Hepatocyte (in vitro differentiated cells): ENCODE results near the gene CA12. TPM values are rescaled to one million over a fixed set of nuclear protein-coding genes. Genes with fewer than 3 reads are reported as not detected.

Experiments used
- DNase-seq: peaks from one replicate; pipeline ENCODE4 v3.0.0-alpha.2; 2016; ENCODE audit warnings: low spot score
- H2AFZ ChIP-seq: fragments of 200-600 bp; sonication (generic); 2 replicates; pipeline ENCODE4 v1.6.0; 2016; ENCODE audit warnings: antibody characterized with exemption, mild to moderate bottlenecking
- H3K27ac ChIP-seq: fragments of 200-600 bp; sonication (generic); 2 replicates; pipeline ENCODE4 v1.5.1; 2016; ENCODE audit warnings: mild to moderate bottlenecking
- H3K27me3 ChIP-seq: fragments of 200-600 bp; sonication (generic); 2 replicates; pipeline ENCODE4 v1.6.1; 2016
- H3K36me3 ChIP-seq: fragments of 200-600 bp; sonication (generic); replicated peaks from 2 replicates; pipeline ENCODE4 v1.5.1; 2016; ENCODE audit warnings: low read depth; ENCODE audit not compliant: insufficient read depth
- H3K4me1 ChIP-seq: fragments of 200-600 bp; sonication (generic); 2 replicates; pipeline ENCODE4 v1.5.1; 2016; ENCODE audit warnings: mild to moderate bottlenecking, moderate library complexity; ENCODE audit not compliant: insufficient read depth
- H3K4me2 ChIP-seq: fragments of 200-600 bp; sonication (generic); 2 replicates; pipeline ENCODE4 v1.6.0; 2016
- H3K4me3 ChIP-seq: fragments of 200-600 bp; sonication (generic); 2 replicates; pipeline ENCODE4 v1.5.1; 2016; ENCODE audit warnings: mild to moderate bottlenecking
- H3K79me2 ChIP-seq: fragments of 200-600 bp; sonication (generic); 2 replicates; pipeline ENCODE4 v1.6.0; 2017; ENCODE audit warnings: mild to moderate bottlenecking
- H3K9me2 ChIP-seq: fragments of 200-600 bp; sonication (generic); replicated peaks from 2 replicates; pipeline ENCODE4 v1.6.0; 2017; ENCODE audit warnings: mild to moderate bottlenecking; ENCODE audit not compliant: insufficient read depth
- H3K9me3 ChIP-seq: fragments of 200-600 bp; sonication (generic); 2 replicates; pipeline ENCODE4 v1.5.1; 2016; ENCODE audit warnings: low read depth, mild to moderate bottlenecking
- H4K20me1 ChIP-seq: fragments of 200-600 bp; sonication (generic); 2 replicates; pipeline ENCODE4 v1.6.0; 2016; ENCODE audit warnings: mild to moderate bottlenecking; ENCODE audit not compliant: insufficient read depth, poor library complexity, severe bottlenecking
- EZH2 ChIP-seq: fragments of 200-600 bp; sonication (generic); IDR thresholded peaks from 2 replicates; pipeline ENCODE4 v1.6.1; 2016; ENCODE audit warnings: antibody characterized with exemption, mild to moderate bottlenecking, borderline replicate concordance
- EZH2phosphoT487 ChIP-seq: fragments of 200-600 bp; sonication (generic); IDR thresholded peaks from one replicate; pipeline ENCODE4 v1.6.1; 2018; ENCODE audit warnings: antibody characterized with exemption, mild to moderate bottlenecking, low read depth, moderate library complexity; ENCODE audit not compliant: unreplicated experiment, severe bottlenecking
- WGBS: methylation state at CpG from one replicate; pipeline ENCODE4 v1.1.6; 2016; ENCODE audit warnings: low lambda C conversion rate; ENCODE audit errors: missing lambda C conversion rate; 5-methylcytosine and 5-hydroxymethylcytosine counted together
- polyA plus RNA-seq: library from polyadenylated mRNA; unstranded; fragments of >200 nt; fragmentation: Nextera tagmentation; extraction: Ambion mirVana; gene quantifications from 2 replicates; pipeline ENCODE4 v1.2.1, GENCODE V29; 2016
- total RNA-seq: library from RNA; depleted of rRNA; stranded (reverse); fragments of >200 nt; gene quantifications from 2 replicates; pipeline ENCODE4 v1.2.3, GENCODE V29; 2014
- TF ChIP-seq, protein P1 (sequence below): fragments of 200-600 bp; sonication (generic); IDR thresholded peaks from 2 replicates; pipeline ENCODE4 v1.5.1; 2016; ENCODE audit warnings: antibody characterized with exemption, mild to moderate bottlenecking; ENCODE audit not compliant: poor library complexity

Gene CA12
- total and polyA plus RNA-seq, 2 experiments from 2014 or later = 13.8 to 16.6 TPM

- H3K79me2 ChIP-seq = no peaks in the 10 kb centered on the region
- DNase-seq = no peak
- no peaks in the 10 kb centered on the region for H3K36me3 ChIP-seq
- no peak overlapping the region for H3K4me3 ChIP-seq
- H3K9me3 ChIP-seq = no peaks in the 10 kb centered on the region
- H4K20me1 ChIP-seq = no peaks in the 10 kb centered on the region
- no peaks in the 10 kb centered on the region for H3K9me2 ChIP-seq
- TF ChIP-seq EZH2phosphoT487 (no peak), EZH2 (no peak)
- TF ChIP-seq, protein P1, sequence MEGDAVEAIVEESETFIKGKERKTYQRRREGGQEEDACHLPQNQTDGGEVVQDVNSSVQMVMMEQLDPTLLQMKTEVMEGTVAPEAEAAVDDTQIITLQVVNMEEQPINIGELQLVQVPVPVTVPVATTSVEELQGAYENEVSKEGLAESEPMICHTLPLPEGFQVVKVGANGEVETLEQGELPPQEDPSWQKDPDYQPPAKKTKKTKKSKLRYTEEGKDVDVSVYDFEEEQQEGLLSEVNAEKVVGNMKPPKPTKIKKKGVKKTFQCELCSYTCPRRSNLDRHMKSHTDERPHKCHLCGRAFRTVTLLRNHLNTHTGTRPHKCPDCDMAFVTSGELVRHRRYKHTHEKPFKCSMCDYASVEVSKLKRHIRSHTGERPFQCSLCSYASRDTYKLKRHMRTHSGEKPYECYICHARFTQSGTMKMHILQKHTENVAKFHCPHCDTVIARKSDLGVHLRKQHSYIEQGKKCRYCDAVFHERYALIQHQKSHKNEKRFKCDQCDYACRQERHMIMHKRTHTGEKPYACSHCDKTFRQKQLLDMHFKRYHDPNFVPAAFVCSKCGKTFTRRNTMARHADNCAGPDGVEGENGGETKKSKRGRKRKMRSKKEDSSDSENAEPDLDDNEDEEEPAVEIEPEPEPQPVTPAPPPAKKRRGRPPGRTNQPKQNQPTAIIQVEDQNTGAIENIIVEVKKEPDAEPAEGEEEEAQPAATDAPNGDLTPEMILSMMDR = no peak
- H3K27ac ChIP-seq = no peak overlapping the region
- 92% methylated on average over 10 of the region's 10 CpGs for WGBS
- H3K4me1 ChIP-seq = peaks cover 9% of the 10 kb centered on the region
- H3K4me2 ChIP-seq = no peak overlapping the region
- H3K27me3 ChIP-seq = no peaks in the 10 kb centered on the region
- no peak overlapping the region for H2AFZ ChIP-seq
Measured at GRCh38 chr15:63330926-63331325, 50.7 kb downstream of the CA12 start.

DNA sequence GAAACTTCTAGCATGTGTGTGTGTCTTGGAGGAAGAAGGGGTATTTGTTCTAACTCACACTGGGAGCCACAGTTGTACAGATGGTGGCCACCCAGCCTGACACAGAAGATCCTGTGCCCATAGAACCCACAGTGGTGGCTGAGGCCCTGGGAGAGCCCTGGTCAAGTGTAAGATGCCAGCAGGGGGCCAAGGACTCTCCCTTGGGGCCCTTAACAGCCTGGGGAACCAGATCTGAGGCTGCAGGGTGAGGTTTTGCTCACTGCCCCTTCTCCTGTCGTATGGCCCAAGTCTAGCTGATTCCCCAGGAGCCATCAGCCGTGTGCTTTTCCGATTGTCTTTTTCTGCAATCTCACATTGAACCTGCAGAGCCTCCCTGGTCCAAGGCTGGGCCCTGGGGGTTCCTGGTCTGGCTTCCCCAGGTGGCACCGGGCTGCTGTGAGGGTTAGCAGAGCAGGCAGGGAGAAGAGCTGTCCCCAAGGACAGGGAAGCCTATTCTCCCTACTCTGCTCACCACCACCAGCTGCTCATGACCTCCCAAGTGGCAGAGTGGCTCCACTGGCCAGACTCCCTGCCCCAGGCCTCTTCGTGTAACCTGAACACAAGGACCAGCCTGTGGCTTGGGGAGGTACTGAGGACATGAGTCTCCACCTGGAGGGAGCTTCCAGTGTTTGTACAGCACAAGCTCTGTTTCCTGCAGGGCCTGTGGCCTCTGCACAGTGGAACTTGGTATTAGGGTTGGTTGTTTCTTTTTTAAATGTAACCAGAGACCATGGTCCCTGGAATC lies 51.9 kb downstream of the CA12 start:
- Histone ChIP-seq H2AFZ (no peak overlapping the region), H3K79me2 (no peaks in the 10 kb centered on the region), H3K27ac (no peak overlapping the region), H3K27me3 (no peaks in the 10 kb centered on the region), H3K36me3 (no peaks in the 10 kb centered on the region), H3K9me2 (no peaks in the 10 kb centered on the region), H3K4me2 (no peak overlapping the region), H4K20me1 (no peaks in the 10 kb centered on the region), H3K4me1 (peaks cover 9% of the 10 kb centered on the region), H3K9me3 (no peaks in the 10 kb centered on the region), H3K4me3 (no peak overlapping the region)
- 98% methylated on average over 5 of the region's 5 CpGs for WGBS
- TF ChIP-seq, protein P1 = no peak
- TF ChIP-seq EZH2phosphoT487 (no peak), EZH2 (no peak)
- no peak for DNase-seq

DNA sequence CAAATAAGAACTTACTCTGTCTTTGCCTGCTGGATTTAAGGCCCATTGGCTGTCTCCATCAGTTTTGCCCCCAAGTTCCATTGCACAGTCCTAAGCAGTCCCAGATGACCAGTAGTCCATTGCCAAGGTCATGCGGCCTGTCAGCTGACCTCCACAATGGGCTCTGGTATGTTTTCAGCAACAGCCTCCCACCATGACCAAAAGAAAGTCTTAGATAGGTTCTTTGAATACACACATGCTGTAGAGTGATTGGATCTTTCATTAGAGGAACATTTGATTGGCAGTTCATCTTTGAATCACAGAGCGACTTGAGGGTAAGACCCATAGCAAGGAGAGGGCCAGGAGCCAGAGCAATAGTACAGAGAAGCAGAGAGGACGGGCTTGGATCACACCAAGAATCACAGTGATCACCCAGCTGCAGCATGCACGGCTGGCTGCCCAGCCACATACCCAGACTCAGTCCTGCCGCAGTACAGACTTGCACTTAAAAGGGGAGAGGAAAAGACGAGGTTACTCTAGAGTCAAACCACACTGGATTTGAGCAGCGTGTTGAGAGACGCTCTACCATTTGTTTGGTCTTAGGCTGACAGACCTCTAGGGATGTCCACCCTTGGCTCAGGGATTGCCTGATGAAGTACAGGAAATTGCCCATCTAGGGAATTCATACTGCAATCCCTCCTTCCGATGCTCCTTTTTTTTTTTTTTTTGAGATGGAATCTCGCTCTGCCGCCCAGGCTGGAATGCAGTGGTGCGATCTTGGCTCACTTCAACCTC lies 53.8 kb downstream of the CA12 start:
- no peak overlapping the region for H3K27ac ChIP-seq
- H3K27me3 ChIP-seq = no peaks in the 10 kb centered on the region
- H3K36me3 ChIP-seq = no peaks in the 10 kb centered on the region
- H3K9me2 ChIP-seq = no peaks in the 10 kb centered on the region
- H3K79me2 ChIP-seq = no peaks in the 10 kb centered on the region
- H3K4me1 ChIP-seq = peaks cover 9% of the 10 kb centered on the region
- H3K9me3 ChIP-seq = no peaks in the 10 kb centered on the region
- H4K20me1 ChIP-seq = no peaks in the 10 kb centered on the region
- WGBS = 91% methylated on average over 12 of the region's 12 CpGs
- no peak for DNase-seq
- TF ChIP-seq EZH2 = no peak
- TF ChIP-seq, protein P1 = no peak
- TF ChIP-seq EZH2phosphoT487 = no peak
- no peak overlapping the region for H2AFZ ChIP-seq
- H3K4me2 ChIP-seq = no peak overlapping the region
- H3K4me3 ChIP-seq = no peak overlapping the region
